NCI-H345 treated with DMSO at 0.1 percent for 48 hours (cell line): ENCODE measurements around the gene SCN5A.

Experiments used
- DNase-seq: peaks from one replicate; lab custom pipeline; 2025; ENCODE audit not compliant: unreplicated experiment; lab: John Stamatoyannopoulos, UW

The SCN5A gene

GRCh38 chr3:38649500-38650247, at the start of gene SCN5A:
Gene SCN5A, minus strand, starts transcription at chr3:38649687. Its CDS starts 16,380 bp downstream, at chr3:38633307.
- DNase-seq, result no peak

GRCh38 chr3:38698760-38699159, 49.3 kb upstream of the SCN5A start:
- no peak for DNase-seq

GRCh38 chr3:38698061-38698460, 48.6 kb upstream of the SCN5A start:
- no peak for DNase-seq

DNA sequence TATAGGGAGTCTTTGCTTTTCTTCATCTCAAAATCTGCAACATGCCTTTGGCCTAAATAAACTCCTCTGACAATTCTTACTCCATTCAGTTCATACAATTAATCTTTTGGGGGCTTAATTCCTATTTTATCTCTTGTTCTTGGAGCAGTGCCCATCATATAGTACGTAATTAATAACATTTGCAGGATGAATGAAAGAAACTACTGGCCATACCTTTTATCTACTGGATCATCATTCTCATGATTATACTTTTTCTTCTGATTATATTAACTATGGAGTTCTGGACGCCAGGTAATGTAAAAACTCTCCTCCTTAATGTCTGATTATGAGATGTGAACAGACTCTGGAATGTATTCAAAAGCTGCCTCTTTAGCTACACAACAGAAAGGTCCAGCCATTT, 46.5 kb upstream of the SCN5A start:
- DNase-seq, result no peak

DNA sequence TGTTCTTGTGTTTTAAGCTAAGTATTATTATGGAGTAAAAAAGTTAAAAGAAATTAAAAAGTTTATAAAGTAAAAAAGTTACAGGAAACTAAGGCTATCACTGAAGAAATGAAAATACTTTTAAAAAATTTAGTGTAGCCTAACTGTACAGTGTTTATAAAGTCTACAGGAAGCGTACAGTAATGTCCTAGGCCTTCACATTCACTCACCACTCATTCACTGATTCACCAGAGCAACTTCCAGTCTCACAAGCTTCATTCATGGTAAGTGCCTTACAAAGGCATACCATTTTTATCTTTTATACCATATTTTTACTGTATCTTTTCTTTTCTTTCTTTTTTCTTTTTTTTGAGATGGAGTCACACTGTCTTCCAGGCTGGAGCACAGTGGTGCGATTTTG, 40.7 kb upstream of the SCN5A start:
- DNase-seq, result no peak

- no peak for DNase-seq
Observed at GRCh38 chr3:38689774-38690173, 40.3 kb upstream of the SCN5A start.

- no peak for DNase-seq
Observed at GRCh38 chr3:38689346-38689745, 39.9 kb upstream of the SCN5A start.

DNA sequence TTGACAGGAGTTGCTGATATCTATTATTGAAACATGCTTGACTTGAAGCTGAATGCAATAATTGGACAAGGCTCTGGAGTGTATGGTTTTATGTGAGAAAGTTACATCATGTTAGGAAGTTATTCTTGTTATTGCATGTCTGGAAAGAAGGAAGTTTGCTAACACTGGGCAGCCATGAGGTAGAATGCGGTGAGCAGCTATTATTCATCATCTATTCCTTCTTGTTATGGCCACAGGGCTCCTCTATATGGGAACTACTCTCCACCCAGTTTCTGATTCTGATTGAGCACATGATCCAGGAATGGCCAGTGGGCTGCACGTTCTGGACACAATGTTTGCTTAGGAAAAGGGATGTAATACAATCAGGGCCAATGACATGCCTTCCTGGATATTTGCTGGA, 37.8 kb upstream of the SCN5A start:
- no peak for DNase-seq

GRCh38 chr3:38684546-38684945, 35.1 kb upstream of the SCN5A start:
- DNase-seq, result no peak

GRCh38 chr3:38669668-38670067, 20.2 kb upstream of the SCN5A start:
- no peak for DNase-seq

- no peak for DNase-seq
Observed at GRCh38 chr3:38662544-38662943, 13.1 kb upstream of the SCN5A start.

- DNase-seq, result no peak
Observed at GRCh38 chr3:38658841-38659240, 9.4 kb upstream of the SCN5A start.

DNA sequence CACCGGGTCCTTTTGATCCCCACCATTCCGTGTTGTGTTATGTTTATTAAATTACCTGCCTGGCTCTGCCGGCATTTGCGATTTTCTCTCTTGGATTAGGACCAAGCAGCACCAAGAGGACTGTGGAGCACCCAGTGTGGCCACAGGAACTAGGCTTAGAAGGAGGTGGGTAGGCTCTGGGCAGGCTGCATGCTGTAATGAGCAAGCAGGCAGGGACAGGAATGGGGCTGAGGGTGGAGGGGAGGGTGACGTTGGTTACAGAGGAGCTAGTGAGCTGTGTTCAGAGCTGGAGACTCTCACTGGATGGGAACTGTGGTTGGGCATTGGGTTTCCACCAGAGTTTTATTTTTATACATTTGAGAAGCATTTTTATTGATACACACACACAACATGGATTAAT, 7.9 kb upstream of the SCN5A start:
- no peak for DNase-seq

DNA sequence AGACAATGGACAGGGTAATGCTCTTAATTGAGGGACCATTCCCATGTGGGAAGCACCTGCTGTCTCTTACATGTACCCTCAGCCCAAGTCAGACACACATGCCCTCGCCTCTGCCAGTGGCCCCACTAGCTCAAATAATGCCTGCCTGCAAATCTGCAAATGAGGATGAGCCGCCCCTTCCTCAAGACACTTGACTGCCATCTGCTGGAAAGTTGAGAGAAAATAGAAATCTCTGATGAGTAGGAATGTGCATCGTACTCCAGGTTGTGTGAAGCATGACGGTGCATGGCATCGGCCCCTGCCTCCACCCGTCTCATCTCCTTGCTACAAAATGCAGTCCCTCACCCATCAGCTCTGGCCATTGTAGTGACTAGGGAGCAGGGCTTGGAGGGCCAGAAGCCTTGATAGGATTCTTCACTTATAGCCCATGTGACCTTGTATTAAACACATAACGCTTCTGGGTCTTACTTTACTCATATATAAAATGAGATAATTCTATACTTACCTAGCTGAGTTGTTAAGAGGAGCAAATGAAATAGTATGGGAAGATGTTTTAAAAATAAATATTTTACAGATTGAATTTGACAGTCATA, 6.3 kb upstream of the SCN5A start:
- DNase-seq, result peak; percentile 43

- DNase-seq, result no peak
Observed at GRCh38 chr3:38653685-38654537, 4.4 kb upstream of the SCN5A start.

GRCh38 chr3:38652934-38653333, 3.4 kb upstream of the SCN5A start:
- DNase-seq, result no peak

- DNase-seq, result peak; percentile 40
Observed at GRCh38 chr3:38651153-38651789, 1.8 kb upstream of the SCN5A start.

DNA sequence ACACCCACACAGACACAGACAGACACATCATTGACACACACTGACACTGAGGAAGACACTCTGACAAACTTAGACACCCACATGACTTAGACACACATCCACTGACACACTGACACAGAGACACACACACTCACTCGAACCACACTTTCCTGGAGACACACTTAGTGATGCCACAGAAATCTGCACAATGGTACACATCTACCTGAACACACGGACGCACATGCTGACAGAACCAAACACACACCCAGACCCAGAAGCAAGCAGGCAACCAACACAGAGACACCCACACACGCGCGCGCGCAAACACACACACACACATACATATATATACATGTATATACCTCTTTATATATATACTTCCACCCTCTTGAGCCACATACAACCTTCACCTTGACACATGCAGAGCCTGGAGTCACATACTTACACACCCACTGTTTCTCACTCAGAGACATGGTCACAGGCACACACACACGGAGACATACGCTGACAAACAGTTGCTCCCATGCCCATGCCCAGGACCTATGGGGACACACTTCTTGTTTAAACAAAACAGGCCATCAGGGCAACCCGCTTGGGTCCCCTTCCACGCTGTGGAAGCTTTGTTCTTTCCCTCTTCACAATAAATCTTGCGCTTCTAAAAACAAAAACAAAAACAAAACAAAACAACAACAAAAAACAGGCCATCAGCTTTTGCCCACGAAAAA, 913 bp upstream of the SCN5A start:
- no peak for DNase-seq

- DNase-seq, result no peak
Observed at GRCh38 chr3:38648659-38649499, 608 bp downstream of the SCN5A start.
